ENCODE results near the gene CD177. TPM values are rescaled to one million over a fixed set of nuclear protein-coding genes. Genes with fewer than 3 reads are reported as not detected.
"Not testable (repeated sequence)": the region's sequence is repeated elsewhere in the genome, so short reads cannot be mapped to it uniquely, and the experiment has no call there.

CD177 gene
- total RNA-seq, 1 donor from 2014 or later: not detected

DNA sequence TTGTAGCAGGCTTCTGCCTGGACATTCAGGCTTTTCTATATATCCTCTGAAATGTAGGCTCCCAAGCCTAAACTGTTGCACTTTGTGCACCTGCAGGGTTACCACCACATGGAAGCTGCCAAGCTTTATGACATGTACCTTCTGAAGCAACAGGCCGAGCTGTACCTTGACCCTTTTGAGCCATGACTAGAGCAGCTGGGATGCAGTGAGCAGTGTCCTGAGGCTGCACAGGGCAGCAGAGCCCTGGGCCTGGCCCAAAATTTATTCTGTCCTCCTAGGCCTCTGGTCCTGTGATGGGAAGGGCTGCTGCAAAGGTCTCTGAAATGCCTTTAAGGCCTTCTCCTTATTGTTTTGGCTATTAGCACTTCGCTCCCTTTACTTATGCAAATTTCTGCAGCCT, 23.5 kb upstream of the CD177 start:
- no peaks in the 10 kb centered on the region for H3K27me3 Mint-ChIP-seq
- H3K9me3 Mint-ChIP-seq: peaks cover 8% of the 10 kb centered on the region
- no peak for DNase-seq (ENCODE audit: extremely low spot score, unreplicated experiment)
- no peak overlapping the region for H3K4me3 Mint-ChIP-seq
- no peaks in the 10 kb centered on the region for H3K4me1 Mint-ChIP-seq (ENCODE audit: unreplicated experiment)
- TF ChIP-seq CTCF (conservative IDR thresholded peaks at IDR 0.05): no peak
- no peak overlapping the region for H3K27ac Mint-ChIP-seq
- no peaks in the 10 kb centered on the region for H3K36me3 Mint-ChIP-seq

GRCh38 chr19:43330726-43331434, 22.6 kb upstream of the CD177 start:
- Mint-ChIP-seq H3K4me3 (no peak overlapping the region), H3K4me1 (ENCODE audit: unreplicated experiment) (no peaks in the 10 kb centered on the region)

DNA sequence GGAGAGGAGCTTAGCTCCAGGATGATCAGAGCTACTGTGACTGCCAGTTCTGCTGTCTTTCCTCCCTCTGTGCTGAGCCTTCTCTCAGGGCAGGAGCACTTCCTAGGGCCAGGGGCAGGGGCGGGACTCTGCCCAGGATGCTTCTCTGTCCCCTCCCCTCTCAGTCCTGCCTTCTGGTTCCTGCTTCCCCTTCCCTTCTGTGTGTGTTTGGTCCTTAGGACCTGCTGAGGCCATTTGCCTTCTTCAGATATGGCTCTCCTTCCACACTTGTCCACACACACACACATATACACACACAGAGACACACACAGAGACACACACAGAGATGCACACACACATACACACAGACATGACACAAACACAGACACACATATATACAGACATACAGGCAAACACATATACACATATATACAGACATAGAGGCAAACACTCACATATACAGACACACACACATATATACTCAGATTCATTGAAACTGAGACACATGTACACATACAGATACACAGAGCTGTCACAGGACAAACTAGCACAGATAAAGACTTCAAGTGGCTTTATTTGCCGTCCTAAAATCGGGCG, 22.0 kb upstream of the CD177 start:
- H3K4me1 Mint-ChIP-seq (ENCODE audit: unreplicated experiment): no peaks in the 10 kb centered on the region
- TF ChIP-seq CTCF (conservative IDR thresholded peaks at IDR 0.05): no peak
- no peaks in the 10 kb centered on the region for H3K36me3 Mint-ChIP-seq
- no peak for DNase-seq (ENCODE audit: extremely low spot score, unreplicated experiment)
- H3K27ac Mint-ChIP-seq: no peak overlapping the region
- no peaks in the 10 kb centered on the region for H3K27me3 Mint-ChIP-seq
- H3K9me3 Mint-ChIP-seq: peaks cover 8% of the 10 kb centered on the region
- H3K4me3 Mint-ChIP-seq: no peak overlapping the region

More at GRCh38 chr19:43330726-43331434, 22.6 kb upstream of the CD177 start:
- DNase-seq (ENCODE audit: extremely low spot score, unreplicated experiment): no peak
- Mint-ChIP-seq H3K27me3 (no peaks in the 10 kb centered on the region), H3K36me3 (no peaks in the 10 kb centered on the region), H3K27ac (no peak overlapping the region), H3K9me3 (peaks cover 8% of the 10 kb centered on the region)
- no peak for TF ChIP-seq CTCF (conservative IDR thresholded peaks at IDR 0.05)

DNA sequence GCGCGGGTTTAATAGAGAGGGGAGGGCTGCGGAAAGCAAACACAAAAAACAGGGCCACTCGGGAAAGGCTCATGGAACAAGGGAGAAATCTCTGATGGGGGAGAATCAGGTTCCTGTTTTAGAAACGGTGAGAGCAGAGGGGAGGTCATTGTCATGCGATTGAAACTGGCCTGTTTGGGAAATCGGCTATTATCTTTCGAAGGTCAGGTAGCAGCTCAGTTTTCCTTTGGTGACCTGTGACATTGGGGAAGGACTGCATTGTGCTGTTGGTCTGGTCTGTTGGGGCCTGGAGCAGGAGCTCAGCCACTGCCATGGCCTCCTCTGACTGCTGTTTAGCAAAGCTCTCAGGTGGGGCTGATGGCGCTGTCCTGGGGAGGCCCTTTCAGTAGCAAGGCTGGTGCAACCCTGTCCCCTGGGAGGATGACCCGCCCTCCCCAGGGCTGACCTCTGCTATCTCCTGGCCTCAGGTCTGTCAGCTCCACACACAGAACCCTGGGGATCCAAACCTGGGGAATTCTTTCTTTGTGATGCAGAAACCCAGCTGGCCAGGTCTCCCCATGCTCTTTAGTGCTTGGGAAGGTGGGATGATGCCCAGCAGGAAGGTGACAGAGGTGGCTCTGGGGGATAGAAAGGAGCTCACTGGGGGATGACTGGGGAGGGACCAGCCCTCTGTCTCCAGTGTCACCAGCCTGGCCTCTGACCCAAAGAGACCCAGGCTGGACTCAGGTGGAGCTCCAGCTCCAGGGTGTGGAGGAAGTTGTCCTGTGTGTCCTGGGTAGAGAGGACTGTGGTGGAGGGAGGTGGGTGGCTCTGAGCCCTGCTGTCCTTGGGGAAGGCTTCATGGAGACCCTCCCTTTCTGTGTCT, 21.2 kb upstream of the CD177 start:
- H3K4me3 Mint-ChIP-seq: no peak overlapping the region
- no peak for DNase-seq (ENCODE audit: extremely low spot score, unreplicated experiment)
- peaks cover 4% of the 10 kb centered on the region for H3K9me3 Mint-ChIP-seq
- no peaks in the 10 kb centered on the region for H3K27me3 Mint-ChIP-seq
- no peaks in the 10 kb centered on the region for H3K4me1 Mint-ChIP-seq (ENCODE audit: unreplicated experiment)
- no peaks in the 10 kb centered on the region for H3K36me3 Mint-ChIP-seq
- no peak overlapping the region for H3K27ac Mint-ChIP-seq
- TF ChIP-seq CTCF (conservative IDR thresholded peaks at IDR 0.05): no peak

DNA sequence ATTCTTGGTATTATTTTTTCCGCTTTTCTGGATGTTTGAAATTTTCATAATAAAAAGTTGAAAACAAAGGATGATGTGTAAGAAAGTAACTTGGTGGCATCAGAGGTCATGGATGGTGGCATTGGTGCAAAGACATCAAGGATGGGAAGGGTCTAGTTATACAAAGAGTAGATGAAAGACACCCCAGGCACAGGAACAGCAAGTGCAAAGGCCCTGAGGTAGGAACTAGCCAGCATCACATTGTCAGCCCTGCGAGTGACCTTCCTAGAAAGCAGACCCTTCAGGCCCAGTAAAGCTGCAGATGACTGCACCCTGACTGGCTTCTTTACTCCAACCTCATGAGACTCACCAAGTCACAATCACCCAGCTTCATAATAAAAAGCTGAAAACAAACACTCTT, 17.0 kb upstream of the CD177 start:
- H3K27me3 Mint-ChIP-seq; H3K4me3 Mint-ChIP-seq; H3K36me3 Mint-ChIP-seq; H3K27ac Mint-ChIP-seq; H3K9me3 Mint-ChIP-seq; DNase-seq (ENCODE audit: extremely low spot score, unreplicated experiment); H3K4me1 Mint-ChIP-seq (ENCODE audit: unreplicated experiment): not testable (repeated sequence)

DNA sequence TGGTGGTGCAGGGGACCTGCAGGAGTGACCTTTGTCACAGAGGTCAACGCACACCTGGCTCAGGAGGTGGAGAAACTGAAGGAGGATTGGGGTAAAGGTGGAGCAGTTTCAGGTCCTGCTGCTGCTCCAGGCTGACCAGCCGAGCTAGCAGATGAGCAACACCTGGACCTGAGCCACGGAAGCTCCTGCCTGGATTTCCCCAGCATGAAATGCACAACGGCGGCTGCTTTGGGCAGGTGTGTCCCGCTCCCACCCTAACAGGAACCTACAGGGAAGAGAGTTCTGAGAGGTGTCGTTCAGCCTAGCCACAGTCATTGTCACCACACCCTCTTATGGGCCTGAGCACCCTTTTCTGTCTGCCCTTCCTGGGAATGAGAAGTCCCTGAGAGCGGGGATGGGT, 15.7 kb upstream of the CD177 start:
- Mint-ChIP-seq H3K27me3 (no peaks in the 10 kb centered on the region), H3K4me1 (ENCODE audit: unreplicated experiment) (no peaks in the 10 kb centered on the region), H3K4me3 (no peak overlapping the region), H3K27ac (no peak overlapping the region), H3K9me3 (no peaks in the 10 kb centered on the region), H3K36me3 (no peaks in the 10 kb centered on the region)
- TF ChIP-seq CTCF (conservative IDR thresholded peaks at IDR 0.05): no peak
- DNase-seq (ENCODE audit: extremely low spot score, unreplicated experiment): no peak
